SKM-1 (cell line): ENCODE measurements around the gene AMIGO3.

Experiments used
- DNase-seq: peaks from one replicate; lab custom pipeline; 2025; ENCODE audit not compliant: unreplicated experiment; lab: John Stamatoyannopoulos, UW

The AMIGO3 gene

DNA sequence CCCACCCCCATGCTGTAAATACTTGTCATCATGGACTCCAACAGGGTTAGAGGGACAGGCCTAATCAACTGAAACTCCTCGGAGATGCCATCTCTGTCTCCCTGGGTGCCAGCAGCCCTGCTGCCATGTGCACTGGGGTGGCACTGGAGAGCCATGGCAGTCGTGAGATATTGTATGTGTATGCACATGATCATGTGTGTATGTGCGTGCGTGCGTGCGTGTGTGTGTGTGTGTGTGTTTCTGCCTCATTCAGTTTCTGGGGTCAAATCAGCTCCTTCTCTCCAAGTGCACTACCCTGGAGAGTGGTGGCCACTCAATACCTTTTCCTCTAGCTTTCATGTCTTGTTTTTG, 48.6 kb downstream of the AMIGO3 start:
- no peak for DNase-seq

DNA sequence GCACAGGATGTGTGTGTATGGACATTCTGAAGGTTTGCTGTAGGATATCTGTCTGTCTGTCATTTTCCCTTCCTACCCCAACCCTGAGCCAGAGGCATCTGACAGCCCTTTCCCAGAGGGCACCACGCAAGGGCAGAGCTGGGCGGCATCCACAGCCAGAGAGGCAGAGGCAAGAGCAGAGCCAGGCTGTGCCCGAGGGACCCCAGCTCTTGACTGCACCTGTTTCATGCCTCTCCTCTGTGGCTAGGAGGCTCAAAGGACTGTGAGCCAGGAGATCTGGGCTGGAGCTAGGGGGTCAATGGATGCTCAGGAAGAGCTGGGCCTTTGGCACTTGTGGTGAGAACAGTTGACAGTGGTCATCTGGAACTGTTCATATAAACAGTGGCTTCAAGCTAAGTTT, 50.1 kb downstream of the AMIGO3 start:
- DNase-seq, result no peak

DNA sequence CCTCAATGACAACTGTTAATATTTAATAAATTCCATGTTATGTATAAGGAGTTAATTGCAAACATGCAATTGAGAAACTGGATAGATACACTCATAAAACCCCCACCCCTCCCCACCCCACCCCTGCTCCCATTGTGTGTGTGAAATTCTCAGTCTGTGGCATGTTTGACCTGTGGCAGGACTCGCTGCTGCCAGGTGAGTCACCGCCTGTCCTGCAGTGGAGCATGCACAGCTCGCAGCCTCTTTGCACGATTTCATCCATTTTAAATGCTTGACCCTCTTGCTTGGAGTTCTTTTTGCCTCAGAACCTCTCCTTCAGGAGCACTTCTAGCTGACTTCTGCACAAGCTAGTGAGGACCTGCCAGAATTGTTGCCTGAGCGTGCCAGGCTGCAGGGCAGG, 50.6 kb downstream of the AMIGO3 start:
- no peak for DNase-seq

DNA sequence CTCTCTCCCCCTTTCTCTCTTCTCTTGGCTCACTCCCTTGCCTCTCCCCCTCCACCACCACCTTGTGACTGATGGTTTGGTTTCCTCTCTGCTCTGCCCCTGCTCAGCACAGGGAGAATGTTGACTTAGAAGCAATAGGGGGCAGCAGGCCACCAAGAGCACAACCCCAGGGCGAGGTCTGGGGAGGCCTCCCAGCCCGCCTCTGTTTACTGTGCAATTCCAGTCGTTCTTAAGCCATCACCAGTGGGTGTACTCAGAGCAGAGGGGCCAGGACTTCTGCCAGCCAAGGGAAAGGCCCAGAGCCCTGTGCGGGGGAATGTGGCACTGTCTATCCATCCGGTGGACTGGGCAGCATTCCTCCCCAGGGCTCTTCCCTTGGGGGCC, 51.1 kb downstream of the AMIGO3 start:
- DNase-seq, result no peak

DNA sequence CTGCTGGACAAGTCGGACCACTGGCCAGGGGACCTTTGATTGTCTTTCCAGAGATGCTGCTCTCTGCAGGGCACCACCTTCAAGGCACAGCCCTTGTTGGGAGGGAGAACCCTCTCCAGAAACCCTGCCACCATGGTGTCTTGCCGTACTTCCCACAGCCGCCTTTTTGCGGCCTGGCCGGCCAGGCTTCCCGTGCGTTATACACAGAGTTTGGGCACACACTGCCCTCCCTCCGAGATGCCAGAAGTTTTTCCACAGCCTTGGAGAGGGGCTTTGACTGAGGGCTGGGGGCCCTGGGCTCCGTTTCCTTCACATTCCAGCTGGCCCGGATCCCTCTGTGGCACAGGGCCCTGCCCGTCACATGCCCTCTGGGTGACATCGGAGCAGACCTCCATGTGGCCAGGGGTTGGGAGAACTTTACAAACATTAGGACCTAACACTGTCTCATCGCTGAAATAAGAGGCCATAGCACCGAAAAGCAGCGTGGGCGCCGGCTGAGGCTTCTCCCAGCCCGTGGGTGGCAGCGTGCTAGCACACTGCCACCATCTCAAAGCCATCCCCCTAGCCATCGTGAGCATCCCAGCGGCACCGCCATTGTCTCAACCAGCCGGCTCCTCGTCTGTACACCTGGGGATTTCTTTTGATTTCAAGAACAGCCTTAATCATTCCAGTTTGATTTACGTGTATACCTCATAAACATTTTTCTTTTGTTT, 51.6 kb downstream of the AMIGO3 start:
- DNase-seq, result no peak
